BJ (cell line): Measurements from ENCODE around the gene DMD. TPM values are rescaled to one million over a fixed set of nuclear protein-coding genes. Genes with fewer than 3 reads are reported as not detected.

Source experiments
- CTCF ChIA-PET: fragments of 350-600 bp; formaldehyde crosslinking; extraction: SDS; loops from one replicate; lab custom pipeline; 2021; ENCODE audit warnings: antibody characterized with exemption, inconsistent platforms; lab: Yijun Ruan, JAX
- POLR2A ChIA-PET: fragments of 300-600 bp; sonication (Branson Sonifier 250); formaldehyde crosslinking; extraction: SDS; loops from one replicate; lab custom pipeline; 2021; ENCODE audit warnings: antibody characterized with exemption; lab: Charles Lee
- DNase-seq: peaks from one replicate; pipeline ENCODE4 v3.0.0-alpha.2; 2011; ENCODE audit warnings: low read depth
- H3K27me3 ChIP-seq: 2 replicates; pipeline ENCODE4 v1.6.0; 2011; ENCODE audit warnings: low read length; ENCODE audit not compliant: control insufficient read depth, insufficient read depth
- H3K36me3 ChIP-seq: 2 replicates; pipeline ENCODE4 v1.5.1; 2011; ENCODE audit warnings: low read length; ENCODE audit not compliant: control insufficient read depth, insufficient read depth
- H3K4me3 ChIP-seq: 2 replicates; pipeline ENCODE4 v1.5.1; 2011; ENCODE audit warnings: low read depth, mild to moderate bottlenecking, control low read depth, low read length
- polyA plus RNA-seq: library from polyadenylated mRNA; depleted of rRNA; stranded (reverse); fragments of >200 nt; gene quantifications from 2 replicates; pipeline ENCODE4 v1.2.3, GENCODE V29; 2011
- TF ChIP-seq, protein P1 (sequence below): IDR thresholded peaks from 2 replicates; pipeline ENCODE4 v1.5.1; 2011; ENCODE audit warnings: low read depth, mild to moderate bottlenecking, control low read depth, inconsistent platforms, low read length, moderate library complexity; ENCODE audit not compliant: insufficient read depth

DMD gene
- polyA plus RNA-seq, 1 experiment = 12.5 TPM

DNA sequence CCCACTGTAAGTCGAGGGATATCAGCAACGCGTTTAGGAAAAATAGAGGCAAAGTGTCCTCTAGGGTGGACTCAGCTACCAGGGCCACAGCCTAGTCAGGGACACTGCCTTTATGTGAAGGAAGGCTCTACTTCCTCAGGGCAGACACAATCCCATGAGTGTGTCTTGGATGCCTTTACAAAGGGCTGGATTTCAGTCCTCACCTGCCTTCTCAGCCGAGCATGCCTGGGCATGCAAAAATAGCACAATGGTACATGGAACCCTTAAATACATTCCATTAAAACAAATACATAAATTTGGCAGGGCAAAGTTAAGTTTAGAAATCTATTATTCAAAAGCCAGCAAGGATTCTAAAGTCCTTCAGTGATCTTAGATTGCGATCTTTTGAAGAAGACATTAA, 51.1 kb downstream of the DMD start:
- CTCF ChIA-PET = no interaction called here
- Histone ChIP-seq H3K4me3 (no peak overlapping the region), H3K27me3 (no peaks in the 10 kb centered on the region), H3K36me3 (no peaks in the 10 kb centered on the region)
- POLR2A ChIA-PET = no interaction called here
- TF ChIP-seq, protein P1, sequence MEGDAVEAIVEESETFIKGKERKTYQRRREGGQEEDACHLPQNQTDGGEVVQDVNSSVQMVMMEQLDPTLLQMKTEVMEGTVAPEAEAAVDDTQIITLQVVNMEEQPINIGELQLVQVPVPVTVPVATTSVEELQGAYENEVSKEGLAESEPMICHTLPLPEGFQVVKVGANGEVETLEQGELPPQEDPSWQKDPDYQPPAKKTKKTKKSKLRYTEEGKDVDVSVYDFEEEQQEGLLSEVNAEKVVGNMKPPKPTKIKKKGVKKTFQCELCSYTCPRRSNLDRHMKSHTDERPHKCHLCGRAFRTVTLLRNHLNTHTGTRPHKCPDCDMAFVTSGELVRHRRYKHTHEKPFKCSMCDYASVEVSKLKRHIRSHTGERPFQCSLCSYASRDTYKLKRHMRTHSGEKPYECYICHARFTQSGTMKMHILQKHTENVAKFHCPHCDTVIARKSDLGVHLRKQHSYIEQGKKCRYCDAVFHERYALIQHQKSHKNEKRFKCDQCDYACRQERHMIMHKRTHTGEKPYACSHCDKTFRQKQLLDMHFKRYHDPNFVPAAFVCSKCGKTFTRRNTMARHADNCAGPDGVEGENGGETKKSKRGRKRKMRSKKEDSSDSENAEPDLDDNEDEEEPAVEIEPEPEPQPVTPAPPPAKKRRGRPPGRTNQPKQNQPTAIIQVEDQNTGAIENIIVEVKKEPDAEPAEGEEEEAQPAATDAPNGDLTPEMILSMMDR = no peak
- DNase-seq = no peak

GRCh38 chrX:33156152-33156726, 55.1 kb downstream of the DMD start:
- POLR2A ChIA-PET = no interaction called here
- DNase-seq = no peak
- CTCF ChIA-PET = no interaction called here
- TF ChIP-seq, protein P1 = no peak
- H3K27me3 ChIP-seq = no peaks in the 10 kb centered on the region
- H3K36me3 ChIP-seq = no peaks in the 10 kb centered on the region
- H3K4me3 ChIP-seq = no peak overlapping the region

DNA sequence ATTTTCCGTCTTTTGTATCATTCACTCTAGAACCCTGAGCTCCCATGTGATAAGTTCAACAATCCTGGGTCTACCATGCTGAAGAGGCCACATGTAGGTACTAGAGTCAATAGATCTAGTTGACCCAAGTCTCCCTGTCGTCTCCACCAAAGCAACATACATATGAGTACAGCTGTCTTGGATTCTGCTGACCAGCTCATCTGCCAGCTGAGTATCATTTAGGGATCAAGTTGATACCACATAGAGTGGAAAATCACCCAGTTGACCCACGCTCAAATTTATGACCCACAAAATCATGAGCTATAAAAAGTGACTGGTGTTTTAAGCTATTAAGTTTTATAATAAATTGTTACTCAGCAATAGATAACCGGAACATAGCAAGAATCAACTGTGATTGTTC, 61.8 kb downstream of the DMD start:
- ChIA-PET POLR2A (no interaction called here), CTCF (interaction anchor here (1.0 kb wide), 1 partner anchor 12 kb away, joined by 4 read pairs; no protein-coding TSS in a partner anchor)
- H3K4me3 ChIP-seq = no peak overlapping the region
- DNase-seq = no peak
- no peaks in the 10 kb centered on the region for H3K27me3 ChIP-seq
- no peaks in the 10 kb centered on the region for H3K36me3 ChIP-seq
- TF ChIP-seq, protein P1 = no peak

DNA sequence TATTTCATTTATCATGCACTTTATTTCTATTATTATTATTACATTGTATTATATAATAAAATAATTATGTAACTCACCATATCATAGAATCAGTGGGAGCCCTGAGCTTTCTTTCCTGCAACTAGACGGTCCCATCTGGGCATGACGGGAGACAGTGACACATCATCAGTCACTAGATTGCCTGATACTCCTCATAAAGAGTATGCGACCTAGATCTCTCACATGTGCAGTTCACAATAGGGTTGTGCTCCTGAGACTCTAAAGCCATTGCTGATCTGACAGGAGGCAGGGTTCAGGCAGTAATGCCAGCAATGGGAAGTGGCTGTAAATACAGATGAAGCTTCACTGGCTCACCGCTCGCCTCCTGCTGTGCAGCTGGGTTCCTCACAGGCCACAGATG, 62.3 kb downstream of the DMD start:
- H3K4me3 ChIP-seq = no peak overlapping the region
- CTCF ChIA-PET = interaction anchor here (1.0 kb wide), 1 partner anchor 13 kb away, joined by 4 read pairs; no protein-coding TSS in a partner anchor

DNA sequence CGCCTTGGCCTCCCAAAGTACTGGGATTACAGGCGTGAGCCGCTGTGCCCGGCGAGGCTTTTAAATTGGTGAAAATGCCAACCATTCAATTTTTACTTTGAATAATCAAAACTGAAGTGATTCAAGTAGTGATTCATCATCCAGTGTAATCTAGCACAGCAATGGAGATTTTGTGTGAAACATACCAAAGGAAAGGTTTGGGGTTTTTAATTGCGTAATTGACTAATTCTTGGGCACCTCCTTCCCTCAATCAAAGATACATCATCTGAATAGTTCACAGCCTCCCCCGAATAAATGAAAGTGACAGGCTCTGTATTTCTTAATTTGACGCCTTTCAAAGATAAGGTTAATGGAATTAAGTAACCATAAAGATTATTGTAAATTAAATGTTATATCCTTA, 69.0 kb downstream of the DMD start:
- H3K27me3 ChIP-seq = no peaks in the 10 kb centered on the region
- DNase-seq = no peak
- POLR2A ChIA-PET = no interaction called here
- CTCF ChIA-PET = no interaction called here
- no peak overlapping the region for H3K4me3 ChIP-seq
- TF ChIP-seq, protein P1 = no peak
- no peaks in the 10 kb centered on the region for H3K36me3 ChIP-seq

More for the DNA sequence above, 62.3 kb downstream of the DMD start:
- DNase-seq = no peak
- Histone ChIP-seq H3K36me3 (no peaks in the 10 kb centered on the region), H3K27me3 (no peaks in the 10 kb centered on the region)
- TF ChIP-seq, protein P1 = no peak
- POLR2A ChIA-PET = no interaction called here
